NT2/D1 (cell line): ENCODE measurements around the gene BRINP2.

Source experiments
- YY1 ChIP-seq: IDR thresholded peaks from 2 replicates; pipeline ENCODE4 v1.6.1; 2011; ENCODE audit not compliant: insufficient read length, insufficient read depth
- ZNF274 ChIP-seq: IDR thresholded peaks from 2 replicates; pipeline ENCODE4 v1.6.1; 2011; ENCODE audit warnings: mild to moderate bottlenecking, low read depth, low read length

DNA sequence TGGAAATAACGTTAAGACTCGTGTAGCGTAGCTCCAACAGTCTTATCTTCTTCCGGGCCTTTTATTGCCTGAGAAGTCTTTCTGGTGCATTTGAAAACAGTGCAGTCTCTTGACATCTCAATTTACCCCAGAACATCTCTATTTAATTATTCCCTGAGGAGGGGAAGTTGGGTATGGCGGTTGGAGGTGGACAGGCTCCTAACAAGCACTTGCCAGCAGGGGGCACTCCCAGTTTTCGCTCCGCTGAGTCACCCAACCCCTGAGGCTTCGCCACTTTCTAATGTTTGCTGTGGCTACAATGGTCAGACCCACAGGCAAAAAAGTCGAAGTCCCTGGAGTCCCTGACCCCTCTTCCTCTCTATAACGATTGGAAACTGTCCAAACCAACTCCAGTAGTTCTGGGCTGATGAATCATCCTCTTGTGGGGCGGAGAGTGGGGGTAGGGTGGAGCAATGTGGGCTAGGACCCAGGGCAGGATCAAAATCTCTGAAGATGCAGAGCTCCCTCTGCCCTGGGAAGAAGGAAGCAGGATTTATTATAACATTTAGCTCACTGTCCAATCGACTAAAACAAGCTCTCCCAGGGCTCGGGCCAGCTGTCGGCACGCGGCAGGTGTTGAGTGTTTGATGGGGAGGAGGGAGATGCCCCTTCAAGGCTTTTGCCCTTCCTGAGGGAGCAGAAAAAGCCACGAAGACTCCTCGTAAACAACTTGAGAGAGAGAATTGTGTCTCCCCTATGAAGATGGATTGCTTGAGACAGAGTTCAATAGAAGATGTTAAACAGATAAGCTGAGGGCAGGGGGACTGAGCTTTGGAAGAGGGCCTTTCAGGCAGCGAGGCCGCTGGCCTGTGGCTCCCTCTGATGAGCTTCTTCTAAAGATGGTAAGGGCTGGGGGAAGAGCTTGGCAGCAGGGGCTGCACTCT is 85.7 kb downstream of the BRINP2 start:
- TF ChIP-seq YY1 (no peak), ZNF274 (no peak)
